ENCODE results near the gene AGXT. TPM values are rescaled to one million over a fixed set of nuclear protein-coding genes. Genes with fewer than 3 reads are reported as not detected.
"Not testable (repeated sequence)": the region's sequence is repeated elsewhere in the genome, so short reads cannot be mapped to it uniquely, and the experiment has no call there.

The AGXT gene
- total RNA-seq, 1 experiment from 2014 or later, result not detected

GRCh38 chr2:240839152-240840143, 29.2 kb upstream of the AGXT start:
- DNase-seq (ENCODE audit: low spot score), result peak; percentile 20

GRCh38 chr2:240840435-240841060, 28.1 kb upstream of the AGXT start:
- peak; percentile 74 for DNase-seq (ENCODE audit: low spot score)

GRCh38 chr2:240846309-240846708, 22.3 kb upstream of the AGXT start:
- DNase-seq (ENCODE audit: low spot score), result not testable (repeated sequence)

GRCh38 chr2:240846873-240847595, 21.6 kb upstream of the AGXT start:
- no peak for DNase-seq (ENCODE audit: low spot score)

- no peak for DNase-seq (ENCODE audit: low spot score)
Measured at GRCh38 chr2:240847817-240848216, 20.8 kb upstream of the AGXT start.

GRCh38 chr2:240848900-240849680, 19.5 kb upstream of the AGXT start:
- DNase-seq (ENCODE audit: low spot score), result no peak

- no peak for DNase-seq (ENCODE audit: low spot score)
Measured at GRCh38 chr2:240850026-240850425, 18.6 kb upstream of the AGXT start.

- no peak for DNase-seq (ENCODE audit: low spot score)
Measured at GRCh38 chr2:240850756-240851077, 17.9 kb upstream of the AGXT start.

- peak; percentile 72 for DNase-seq (ENCODE audit: low spot score)
Measured at GRCh38 chr2:240851078-240851991, 17.3 kb upstream of the AGXT start.

- no peak for DNase-seq (ENCODE audit: low spot score)
Measured at GRCh38 chr2:240852671-240853314, 15.8 kb upstream of the AGXT start.

- no peak for DNase-seq (ENCODE audit: low spot score)
Measured at GRCh38 chr2:240855670-240856069, 13.0 kb upstream of the AGXT start.

GRCh38 chr2:240856151-240856980, 12.3 kb upstream of the AGXT start:
- no peak for DNase-seq (ENCODE audit: low spot score)

GRCh38 chr2:240857039-240858008, 11.3 kb upstream of the AGXT start:
- DNase-seq (ENCODE audit: low spot score), result no peak

- no peak for DNase-seq (ENCODE audit: low spot score)
Measured at GRCh38 chr2:240858321-240858720, 10.3 kb upstream of the AGXT start.

- no peak for DNase-seq (ENCODE audit: low spot score)
Measured at GRCh38 chr2:240858871-240859270, 9.8 kb upstream of the AGXT start.

GRCh38 chr2:240861547-240861946, 7.1 kb upstream of the AGXT start:
- no peak for DNase-seq (ENCODE audit: low spot score)

- DNase-seq (ENCODE audit: low spot score), result no peak
Measured at GRCh38 chr2:240864475-240864874, 4.1 kb upstream of the AGXT start.

- no peak for DNase-seq (ENCODE audit: low spot score)
Measured at GRCh38 chr2:240865391-240865790, 3.2 kb upstream of the AGXT start.
